Measurements from ENCODE around the gene WASHC4. TPM values are rescaled to one million over a fixed set of nuclear protein-coding genes. Genes with fewer than 3 reads are reported as not detected.

The WASHC4 gene
- total RNA-seq, 1 experiment from 2014 or later = 41.2 TPM

DNA sequence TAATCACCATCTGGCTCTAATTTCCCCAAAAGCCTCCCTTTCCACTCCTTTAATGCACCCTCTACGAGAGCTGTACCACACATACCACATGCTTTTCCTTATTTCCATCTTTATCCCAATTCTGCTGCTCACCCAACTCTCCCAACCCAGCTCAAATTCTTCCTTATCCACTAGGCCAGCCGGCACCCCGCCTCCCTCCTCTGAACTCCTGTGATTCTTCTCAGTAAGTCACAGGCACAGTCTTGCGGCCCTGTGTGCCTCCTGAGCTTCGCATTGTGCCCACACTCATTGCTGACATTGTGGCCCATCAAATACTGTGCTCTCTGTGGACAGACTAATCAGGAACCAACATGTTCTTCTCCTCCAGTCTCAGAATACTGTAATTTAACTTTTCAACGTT lies 83.0 kb downstream of the WASHC4 start:
- Mint-ChIP-seq H3K27me3 (ENCODE audit: low read depth) (no peaks in the 10 kb centered on the region; the same call in 1 of the 2 replicates), H3K4me1 (no peaks in the 10 kb centered on the region), H3K36me3 (ENCODE audit: insufficient read depth in 1 of 3, low read depth in 3 of 3) (peaks cover 16 to 63% (median 55%) of the 10 kb centered on the region in 3 experiments; a peak in 6 of 7 replicates), H3K9me3 (0 out of 5 replicates have a peak, but pooled peaks cover 0 to 3% of the 10 kb centered on the region in 2 experiments), H3K4me3 (no peak overlapping the region), H3K27ac (peak overlapping the region in 1 of 3 experiments; percentile 2; a peak in 1 of 7 replicates)
- no peaks in the 10 kb centered on the region for H3K4me1 ChIP-seq (ENCODE audit: insufficient read depth, low read length)
- no peak overlapping the region for H2BK12ac ChIP-seq (ENCODE audit: insufficient read length, low read depth, low read length)
- no peak overlapping the region for H3K18ac ChIP-seq (ENCODE audit: insufficient read length, low read depth, low read length)
- H3T11ph ChIP-seq (ENCODE audit: low read length) = no peak overlapping the region
- no peak overlapping the region for H4K5ac ChIP-seq (ENCODE audit: insufficient read length, low read depth, low read length)
- no peaks in the 10 kb centered on the region for H3K23me2 ChIP-seq (ENCODE audit: insufficient read length, low read depth, low read length, poor library complexity, severe bottlenecking)
- no peak overlapping the region for H3K27ac ChIP-seq (ENCODE audit: insufficient read length, low read depth, low read length)
- no peak overlapping the region for H3K56ac ChIP-seq (ENCODE audit: insufficient read length, low read depth, low read length)
- no peak overlapping the region for H2BK15ac ChIP-seq (ENCODE audit: low read depth, low read length)
- no peak for DNase-seq
- H2BK120ac ChIP-seq (ENCODE audit: low read depth, low read length, poor library complexity, severe bottlenecking) = no peak overlapping the region
- H3K9me3 ChIP-seq (ENCODE audit: control insufficient read depth, low read depth, low read length) = no peaks in the 10 kb centered on the region
- no peak overlapping the region for H3K9ac ChIP-seq (ENCODE audit: extremely low read depth, insufficient read length, low read length)
- H3K4me2 ChIP-seq (ENCODE audit: insufficient read depth, insufficient read length, low read length) = no peak overlapping the region
- TF ChIP-seq, protein P1, sequence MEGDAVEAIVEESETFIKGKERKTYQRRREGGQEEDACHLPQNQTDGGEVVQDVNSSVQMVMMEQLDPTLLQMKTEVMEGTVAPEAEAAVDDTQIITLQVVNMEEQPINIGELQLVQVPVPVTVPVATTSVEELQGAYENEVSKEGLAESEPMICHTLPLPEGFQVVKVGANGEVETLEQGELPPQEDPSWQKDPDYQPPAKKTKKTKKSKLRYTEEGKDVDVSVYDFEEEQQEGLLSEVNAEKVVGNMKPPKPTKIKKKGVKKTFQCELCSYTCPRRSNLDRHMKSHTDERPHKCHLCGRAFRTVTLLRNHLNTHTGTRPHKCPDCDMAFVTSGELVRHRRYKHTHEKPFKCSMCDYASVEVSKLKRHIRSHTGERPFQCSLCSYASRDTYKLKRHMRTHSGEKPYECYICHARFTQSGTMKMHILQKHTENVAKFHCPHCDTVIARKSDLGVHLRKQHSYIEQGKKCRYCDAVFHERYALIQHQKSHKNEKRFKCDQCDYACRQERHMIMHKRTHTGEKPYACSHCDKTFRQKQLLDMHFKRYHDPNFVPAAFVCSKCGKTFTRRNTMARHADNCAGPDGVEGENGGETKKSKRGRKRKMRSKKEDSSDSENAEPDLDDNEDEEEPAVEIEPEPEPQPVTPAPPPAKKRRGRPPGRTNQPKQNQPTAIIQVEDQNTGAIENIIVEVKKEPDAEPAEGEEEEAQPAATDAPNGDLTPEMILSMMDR (conservative IDR thresholded peaks at IDR 0.05) = no peak
- H2AK5ac ChIP-seq (ENCODE audit: insufficient read length, low read length) = no peak overlapping the region
- H3K27me3 ChIP-seq (ENCODE audit: insufficient read depth, low read length) = no peaks in the 10 kb centered on the region
- no peak overlapping the region for H4K8ac ChIP-seq (replicated peaks; ENCODE audit: insufficient read length, low read depth, low read length)
- H3K4ac ChIP-seq (ENCODE audit: low read depth, low read length) = no peak overlapping the region
- no peaks in the 10 kb centered on the region for H3K79me2 ChIP-seq (ENCODE audit: insufficient read depth, low read length)
- no peaks in the 10 kb centered on the region for H4K20me1 ChIP-seq (ENCODE audit: control insufficient read depth, insufficient read depth, insufficient read length)
- H3K14ac ChIP-seq (ENCODE audit: insufficient read depth, low read length) = no peak overlapping the region
- no peak overlapping the region for H3K23ac ChIP-seq (ENCODE audit: insufficient read length, low read depth, low read length)
- no peak overlapping the region for H2BK5ac ChIP-seq (ENCODE audit: insufficient read length, low read length)
- no peaks in the 10 kb centered on the region for H3K79me1 ChIP-seq (ENCODE audit: insufficient read depth, low read depth, low read length, poor library complexity, severe bottlenecking)
- no peak overlapping the region for H2BK20ac ChIP-seq (ENCODE audit: low read depth, low read length, poor library complexity, severe bottlenecking)
- WGBS (ENCODE audit: extremely low coverage, insufficient read length, low lambda C conversion rate) = no CpG with 5 or more reads among the region's 6 CpGs
- no peak overlapping the region for H4K91ac ChIP-seq (ENCODE audit: insufficient read length, low read depth, low read length)
- no peak overlapping the region for H2AFZ ChIP-seq (ENCODE audit: low read length)
